HepG2 (cell line): ENCODE measurements around the gene CEACAM16. TPM values are rescaled to one million over a fixed set of nuclear protein-coding genes. Genes with fewer than 3 reads are reported as not detected.

ENCODE experiments used
- MEF2D ChIP-seq: sonication (generic); formaldehyde crosslinking; IDR thresholded peaks from 2 replicates; pipeline ENCODE4 v1.5.1; 2020; ENCODE audit warnings: mild to moderate bottlenecking, missing genetic modification reagents
- NONO ChIP-seq, 2 experiments: fragments of 450-650 bp in 1 of 2; sonication (generic) in 1 of 2; formaldehyde crosslinking in 1 of 2; IDR thresholded peaks in 1 of 2; conservative IDR thresholded peaks in 1 of 2; 2 replicates each; pipeline versions ENCODE4 v1.6.1 to v1.8.0; 2017 to 2022; ENCODE audit warnings: mild to moderate bottlenecking in 1 of 2, missing genetic modification reagents in 1 of 2, moderate library complexity in 1 of 2
- RBFOX2 ChIP-seq: fragments of 200-400 bp; formaldehyde crosslinking; IDR thresholded peaks from 2 replicates; pipeline ENCODE4 v1.6.1; 2017; ENCODE audit warnings: low read depth, mild to moderate bottlenecking, low read length
- WIZ ChIP-seq: sonication (generic); formaldehyde crosslinking; IDR thresholded peaks from 2 replicates; pipeline ENCODE4 v1.5.1; 2020; ENCODE audit warnings: mild to moderate bottlenecking, missing genetic modification reagents
- ZNF350 ChIP-seq: sonication (generic); formaldehyde crosslinking; IDR thresholded peaks from 2 replicates; pipeline ENCODE4 v1.4.0; 2020; ENCODE audit warnings: mild to moderate bottlenecking, low read depth, missing genetic modification reagents, borderline replicate concordance
- ZSCAN20 ChIP-seq: sonication (generic); formaldehyde crosslinking; IDR thresholded peaks from 2 replicates; pipeline ENCODE4 v1.4.0; 2020; ENCODE audit warnings: missing genetic modification reagents, mild to moderate bottlenecking, borderline replicate concordance
- polyA plus RNA-seq, 8 experiments: library from polyadenylated mRNA; depleted of rRNA in 3 of 8; stranded (reverse) in 7 of 8; unstranded in 1 of 8; fragments of >200 nt; fragmentation: Illumina TruSeq in 4 of 8; extraction: Trizol in 4 of 8; gene quantifications; 2 replicates each; pipeline versions ENCODE4 v1.2.1 to v1.2.3, GENCODE V29; 2011 to 2016; ENCODE audit warnings: low read depth in 4 of 8, missing spikeins in 1 of 8, mixed read lengths in 1 of 8; ENCODE audit not compliant: insufficient read depth in 1 of 8
- total RNA-seq, 5 experiments: library from RNA; depleted of rRNA; stranded (reverse); fragments of >200 nt; fragmentation: Illumina TruSeq; extraction: Trizol; gene quantifications; 2 replicates each; pipeline ENCODE4 v1.2.3, GENCODE V29; 2016; ENCODE audit warnings: low read depth in 1 of 5
- TF ChIP-seq, protein P1 (sequence below): sonication (generic); formaldehyde crosslinking; IDR thresholded peaks from 2 replicates; pipeline ENCODE4 v1.8.1; 2022; ENCODE audit warnings: mild to moderate bottlenecking, missing genetic modification reagents
- TF ChIP-seq, protein P2 (sequence below): sonication (generic); formaldehyde crosslinking; IDR thresholded peaks from 2 replicates; pipeline ENCODE4 v1.5.1; 2020; ENCODE audit warnings: mild to moderate bottlenecking, missing genetic modification reagents, moderate library complexity
- TF ChIP-seq, protein P3 (sequence below): IDR thresholded peaks from 2 replicates; pipeline ENCODE4 v1.6.1; 2016; ENCODE audit warnings: low read depth

The CEACAM16 gene
- total and polyA plus RNA-seq, 2 of the 13 experiments (the other 11 are each of a cell fraction or from before 2014, with no cell fraction given): not detected

DNA sequence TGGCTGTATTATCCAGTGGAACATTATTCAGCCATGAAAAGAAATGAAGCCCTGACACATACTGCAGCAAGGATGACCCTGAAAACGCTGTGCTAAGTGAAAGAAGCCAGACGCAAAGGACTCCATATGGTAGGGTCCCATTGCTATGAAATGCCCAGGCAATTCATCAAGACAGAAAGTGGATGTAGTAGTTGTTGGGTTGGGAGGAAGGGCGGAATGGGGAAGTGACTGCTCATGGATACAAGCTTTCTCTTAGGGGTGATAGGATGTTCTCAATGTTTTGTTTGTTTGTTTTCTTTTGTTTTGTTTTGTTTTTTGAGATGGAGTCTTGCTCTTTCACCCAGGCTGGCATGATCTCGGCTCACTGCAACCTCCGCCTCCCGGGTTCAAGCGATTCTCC, 11.1 kb upstream of the CEACAM16 start (continued):
- TF ChIP-seq NONO (IDR thresholded peaks at IDR 0.05) (no peak), NONO (CRISPR knock-in tag; conservative IDR thresholded peaks at IDR 0.05) (no peak), ZNF350 (CRISPR knock-in tag) (no peak), ZSCAN20 (CRISPR knock-in tag) (no peak), MEF2D (CRISPR knock-in tag) (no peak), RBFOX2 (no peak), WIZ (CRISPR knock-in tag) (no peak)
- TF ChIP-seq, protein P1, sequence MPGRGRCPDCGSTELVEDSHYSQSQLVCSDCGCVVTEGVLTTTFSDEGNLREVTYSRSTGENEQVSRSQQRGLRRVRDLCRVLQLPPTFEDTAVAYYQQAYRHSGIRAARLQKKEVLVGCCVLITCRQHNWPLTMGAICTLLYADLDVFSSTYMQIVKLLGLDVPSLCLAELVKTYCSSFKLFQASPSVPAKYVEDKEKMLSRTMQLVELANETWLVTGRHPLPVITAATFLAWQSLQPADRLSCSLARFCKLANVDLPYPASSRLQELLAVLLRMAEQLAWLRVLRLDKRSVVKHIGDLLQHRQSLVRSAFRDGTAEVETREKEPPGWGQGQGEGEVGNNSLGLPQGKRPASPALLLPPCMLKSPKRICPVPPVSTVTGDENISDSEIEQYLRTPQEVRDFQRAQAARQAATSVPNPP (CRISPR knock-in tag): no peak
- TF ChIP-seq, protein P2, sequence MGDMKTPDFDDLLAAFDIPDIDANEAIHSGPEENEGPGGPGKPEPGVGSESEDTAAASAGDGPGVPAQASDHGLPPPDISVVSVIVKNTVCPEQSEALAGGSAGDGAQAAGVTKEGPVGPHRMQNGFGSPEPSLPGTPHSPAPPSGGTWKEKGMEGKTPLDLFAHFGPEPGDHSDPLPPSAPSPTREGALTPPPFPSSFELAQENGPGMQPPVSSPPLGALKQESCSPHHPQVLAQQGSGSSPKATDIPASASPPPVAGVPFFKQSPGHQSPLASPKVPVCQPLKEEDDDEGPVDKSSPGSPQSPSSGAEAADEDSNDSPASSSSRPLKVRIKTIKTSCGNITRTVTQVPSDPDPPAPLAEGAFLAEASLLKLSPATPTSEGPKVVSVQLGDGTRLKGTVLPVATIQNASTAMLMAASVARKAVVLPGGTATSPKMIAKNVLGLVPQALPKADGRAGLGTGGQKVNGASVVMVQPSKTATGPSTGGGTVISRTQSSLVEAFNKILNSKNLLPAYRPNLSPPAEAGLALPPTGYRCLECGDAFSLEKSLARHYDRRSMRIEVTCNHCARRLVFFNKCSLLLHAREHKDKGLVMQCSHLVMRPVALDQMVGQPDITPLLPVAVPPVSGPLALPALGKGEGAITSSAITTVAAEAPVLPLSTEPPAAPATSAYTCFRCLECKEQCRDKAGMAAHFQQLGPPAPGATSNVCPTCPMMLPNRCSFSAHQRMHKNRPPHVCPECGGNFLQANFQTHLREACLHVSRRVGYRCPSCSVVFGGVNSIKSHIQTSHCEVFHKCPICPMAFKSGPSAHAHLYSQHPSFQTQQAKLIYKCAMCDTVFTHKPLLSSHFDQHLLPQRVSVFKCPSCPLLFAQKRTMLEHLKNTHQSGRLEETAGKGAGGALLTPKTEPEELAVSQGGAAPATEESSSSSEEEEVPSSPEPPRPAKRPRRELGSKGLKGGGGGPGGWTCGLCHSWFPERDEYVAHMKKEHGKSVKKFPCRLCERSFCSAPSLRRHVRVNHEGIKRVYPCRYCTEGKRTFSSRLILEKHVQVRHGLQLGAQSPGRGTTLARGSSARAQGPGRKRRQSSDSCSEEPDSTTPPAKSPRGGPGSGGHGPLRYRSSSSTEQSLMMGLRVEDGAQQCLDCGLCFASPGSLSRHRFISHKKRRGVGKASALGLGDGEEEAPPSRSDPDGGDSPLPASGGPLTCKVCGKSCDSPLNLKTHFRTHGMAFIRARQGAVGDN (CRISPR knock-in tag): no peak
- TF ChIP-seq, protein P3, sequence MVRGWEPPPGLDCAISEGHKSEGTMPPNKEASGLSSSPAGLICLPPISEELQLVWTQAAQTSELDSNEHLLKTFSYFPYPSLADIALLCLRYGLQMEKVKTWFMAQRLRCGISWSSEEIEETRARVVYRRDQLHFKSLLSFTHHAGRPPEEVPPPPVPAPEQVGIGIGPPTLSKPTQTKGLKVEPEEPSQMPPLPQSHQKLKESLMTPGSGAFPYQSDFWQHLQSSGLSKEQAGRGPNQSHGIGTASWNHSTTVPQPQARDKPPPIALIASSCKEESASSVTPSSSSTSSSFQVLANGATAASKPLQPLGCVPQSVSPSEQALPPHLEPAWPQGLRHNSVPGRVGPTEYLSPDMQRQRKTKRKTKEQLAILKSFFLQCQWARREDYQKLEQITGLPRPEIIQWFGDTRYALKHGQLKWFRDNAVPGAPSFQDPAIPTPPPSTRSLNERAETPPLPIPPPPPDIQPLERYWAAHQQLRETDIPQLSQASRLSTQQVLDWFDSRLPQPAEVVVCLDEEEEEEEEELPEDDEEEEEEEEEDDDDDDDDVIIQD: no peak
